Epithelial cell of prostate (primary cell): ENCODE measurements around the gene IL6R.
A peak's percentile ranks its signal among the peaks of the same experiment; 100 is the strongest.

Source experiments
- DNase-seq: peaks from one replicate; pipeline ENCODE4 v3.0.0-alpha.2; 2011; ENCODE audit warnings: low read depth, low spot score
- H3K27ac ChIP-seq: fragments of 450-650 bp; 2 replicates; pipeline ENCODE4 v1.5.1; 2017; ENCODE audit warnings: mild to moderate bottlenecking

Gene IL6R

GRCh38 chr1:154422521-154422920, 17.4 kb downstream of the IL6R start:
- peak overlapping the region; percentile 94 for H3K27ac ChIP-seq
- no peak for DNase-seq

GRCh38 chr1:154423304-154423987, 18.3 kb downstream of the IL6R start:
- peak overlapping the region; percentile 94 for H3K27ac ChIP-seq

GRCh38 chr1:154423988-154424326, 18.8 kb downstream of the IL6R start:
- DNase-seq = no peak
- peak overlapping the region; percentile 94 for H3K27ac ChIP-seq

More at GRCh38 chr1:154423304-154423987, 18.3 kb downstream of the IL6R start:
- DNase-seq = no peak

DNA sequence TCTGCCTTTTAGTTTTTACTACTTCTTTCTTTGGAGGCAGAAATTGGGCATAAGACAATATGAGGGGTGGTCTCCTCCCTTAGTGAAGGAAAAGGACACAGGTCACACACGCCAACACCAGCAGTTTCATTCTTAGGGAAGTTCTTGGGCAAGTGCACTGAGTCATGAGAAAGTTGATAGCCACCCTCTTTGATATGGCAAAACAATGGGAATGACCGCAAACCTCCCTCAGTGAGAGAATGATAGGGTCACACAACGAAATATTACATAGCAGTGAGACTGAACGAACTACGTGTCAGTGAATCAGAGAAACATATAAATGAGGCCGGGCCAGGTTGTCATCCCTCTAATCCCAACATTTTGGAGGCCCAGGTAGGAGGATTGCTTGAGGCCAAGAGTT, 20.0 kb downstream of the IL6R start:
- no peak for DNase-seq
- no peak overlapping the region for H3K27ac ChIP-seq

GRCh38 chr1:154427173-154428139, 22.3 kb downstream of the IL6R start:
- DNase-seq = no peak
- H3K27ac ChIP-seq = peak overlapping the region; percentile 31

- DNase-seq = no peak
- peak overlapping the region; percentile 97 for H3K27ac ChIP-seq
These were observed 24.0 kb downstream of the IL6R start for GRCh38 chr1:154429118-154429517.

DNA sequence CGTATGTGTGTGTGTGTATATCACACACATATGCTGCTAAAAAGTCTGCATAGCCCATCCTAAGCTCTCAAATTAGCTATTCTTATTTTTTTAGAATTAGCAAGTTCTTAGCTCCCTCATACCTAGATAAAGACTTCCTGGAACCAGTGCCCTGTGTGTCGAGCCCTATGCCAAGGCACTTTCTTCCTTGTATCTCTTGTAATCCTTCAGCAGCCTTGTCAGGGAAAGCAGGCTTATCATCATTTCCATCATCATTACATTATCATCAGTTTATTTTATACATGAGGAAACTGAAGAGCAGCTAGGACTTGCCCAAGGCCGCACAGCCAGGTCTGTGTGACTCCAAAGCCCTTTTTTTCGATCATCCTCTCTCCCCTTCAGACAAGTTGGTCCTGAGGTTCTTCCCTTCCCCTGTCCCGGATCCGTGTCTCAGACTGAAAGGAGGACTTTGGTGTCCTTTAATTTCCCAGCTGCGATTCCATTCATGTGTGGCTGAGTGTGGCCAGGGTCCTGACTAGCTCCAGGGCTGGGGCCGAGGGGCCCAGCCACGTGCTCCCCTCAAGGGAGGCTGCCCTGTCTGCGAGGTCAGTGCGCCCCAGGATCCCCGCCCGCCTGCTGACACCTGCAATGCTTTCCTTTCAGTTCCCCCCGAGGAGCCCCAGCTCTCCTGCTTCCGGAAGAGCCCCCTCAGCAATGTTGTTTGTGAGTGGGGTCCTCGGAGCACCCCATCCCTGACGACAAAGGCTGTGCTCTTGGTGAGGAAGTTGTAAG, 24.9 kb downstream of the IL6R start:
- no peak for DNase-seq
- H3K27ac ChIP-seq = peak overlapping the region; percentile 97

DNA sequence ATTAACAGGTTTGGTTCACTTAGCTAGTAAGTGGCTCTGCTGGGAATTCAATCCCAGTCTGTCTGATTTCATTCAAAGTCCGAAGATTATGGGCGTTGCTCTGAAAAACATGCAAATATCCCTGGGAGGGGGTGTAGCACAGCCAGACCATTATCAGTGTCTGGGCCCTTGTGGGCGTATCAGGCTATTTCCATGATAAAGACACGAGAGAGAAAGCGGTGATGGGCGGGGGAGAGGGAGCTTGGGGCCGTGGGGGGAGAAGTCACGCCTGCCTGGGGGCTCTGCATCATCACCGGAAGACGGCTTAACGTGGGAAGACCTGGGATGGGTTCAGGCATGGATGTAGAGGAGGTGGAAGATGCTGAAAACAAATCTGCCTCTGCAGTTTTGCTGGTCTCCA, 25.8 kb downstream of the IL6R start:
- DNase-seq = no peak
- H3K27ac ChIP-seq = peak overlapping the region; percentile 97

DNA sequence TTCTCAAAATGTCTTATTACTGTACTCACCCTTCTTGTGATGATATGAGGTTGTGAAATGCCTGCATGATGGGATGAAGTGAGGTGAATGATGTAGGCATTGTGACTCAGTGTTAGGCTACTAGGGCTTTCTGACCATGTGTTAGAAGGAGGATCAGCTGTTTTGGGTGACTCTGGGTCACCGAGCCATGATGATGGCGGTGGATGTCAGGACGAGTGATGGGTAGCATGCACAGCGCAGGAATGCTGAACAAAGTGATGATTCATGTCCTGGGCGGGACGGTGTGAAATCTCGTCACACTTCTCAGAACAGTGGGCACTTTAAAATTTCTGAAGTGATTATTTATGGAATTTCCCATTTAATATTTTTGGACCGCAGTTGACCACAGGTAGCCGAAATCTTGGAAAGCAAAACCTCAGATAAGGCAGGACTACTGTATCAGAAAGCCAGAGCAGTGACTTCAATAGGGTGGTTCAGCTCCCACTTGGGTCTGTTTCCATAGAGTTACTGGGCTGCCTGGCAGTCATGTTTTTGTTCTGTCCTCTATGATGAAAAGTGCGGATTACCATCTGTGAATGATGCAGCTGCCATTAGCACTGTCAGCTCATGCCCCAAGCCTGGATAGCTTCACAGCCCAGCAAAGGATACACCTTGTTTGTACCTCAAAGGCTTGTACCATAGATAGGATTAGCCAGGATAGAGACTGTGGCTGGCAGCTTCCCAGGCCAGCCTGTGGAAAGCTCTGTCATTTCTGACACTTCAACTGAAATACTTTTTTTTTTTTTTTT, 26.6 kb downstream of the IL6R start:
- peak; percentile 88 for DNase-seq
- H3K27ac ChIP-seq = peak overlapping the region; percentile 97

DNA sequence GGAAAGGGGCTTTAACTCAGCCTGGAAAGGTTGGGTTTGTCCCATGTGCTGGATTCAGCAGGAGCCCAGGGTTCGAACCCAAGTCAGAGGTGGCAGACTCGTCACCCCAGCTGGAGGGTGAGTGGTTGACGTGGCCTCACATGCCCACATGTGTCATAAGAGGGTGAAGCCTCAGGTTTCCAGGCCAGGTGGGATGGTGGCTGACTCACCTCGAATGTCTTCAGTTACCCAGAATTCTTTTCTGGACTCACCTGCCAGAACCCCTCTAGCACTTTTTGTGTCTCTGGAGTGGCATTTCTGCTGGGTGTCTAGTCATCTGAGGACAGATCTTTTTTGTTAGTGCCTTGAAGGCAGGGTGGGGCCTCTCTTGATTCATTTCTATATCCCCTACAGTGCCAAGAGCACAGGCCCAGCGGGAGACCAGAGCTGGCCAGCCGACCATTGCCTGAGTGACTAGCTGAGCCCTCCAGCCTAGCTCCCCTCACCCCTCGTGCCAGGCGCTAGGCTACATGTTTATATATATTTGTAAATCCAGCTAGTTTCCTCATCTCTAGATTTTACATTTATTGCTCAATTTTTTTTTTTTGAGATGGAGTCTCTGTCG, 28.1 kb downstream of the IL6R start:
- peak overlapping the region; percentile 97 for H3K27ac ChIP-seq
- peak; percentile 85 for DNase-seq

GRCh38 chr1:154434346-154435085, 29.4 kb downstream of the IL6R start:
- DNase-seq = no peak
- H3K27ac ChIP-seq = peak overlapping the region; percentile 97

GRCh38 chr1:154435599-154436200, 30.6 kb downstream of the IL6R start:
- no peak overlapping the region for H3K27ac ChIP-seq
- DNase-seq = no peak

DNA sequence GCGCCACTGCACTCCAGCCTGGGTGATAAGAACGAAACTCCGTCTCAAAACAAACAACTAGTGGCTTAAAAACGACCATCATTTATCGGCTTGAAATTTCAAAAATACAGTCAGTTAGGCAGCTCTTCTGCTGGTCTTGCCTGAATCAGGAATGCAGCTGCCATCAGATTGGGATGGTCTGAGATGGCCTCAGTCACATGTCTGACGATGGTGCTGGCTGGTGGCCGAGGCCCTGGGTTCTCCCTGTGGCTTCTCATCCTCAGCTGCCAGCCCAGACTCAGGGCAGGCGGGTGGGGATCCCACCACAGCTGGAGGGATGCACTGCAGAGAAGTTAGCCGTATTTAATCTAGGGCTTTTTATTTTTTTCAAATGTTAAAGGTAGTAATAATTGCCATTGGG, 31.3 kb downstream of the IL6R start:
- H3K27ac ChIP-seq = no peak overlapping the region
- no peak for DNase-seq

DNA sequence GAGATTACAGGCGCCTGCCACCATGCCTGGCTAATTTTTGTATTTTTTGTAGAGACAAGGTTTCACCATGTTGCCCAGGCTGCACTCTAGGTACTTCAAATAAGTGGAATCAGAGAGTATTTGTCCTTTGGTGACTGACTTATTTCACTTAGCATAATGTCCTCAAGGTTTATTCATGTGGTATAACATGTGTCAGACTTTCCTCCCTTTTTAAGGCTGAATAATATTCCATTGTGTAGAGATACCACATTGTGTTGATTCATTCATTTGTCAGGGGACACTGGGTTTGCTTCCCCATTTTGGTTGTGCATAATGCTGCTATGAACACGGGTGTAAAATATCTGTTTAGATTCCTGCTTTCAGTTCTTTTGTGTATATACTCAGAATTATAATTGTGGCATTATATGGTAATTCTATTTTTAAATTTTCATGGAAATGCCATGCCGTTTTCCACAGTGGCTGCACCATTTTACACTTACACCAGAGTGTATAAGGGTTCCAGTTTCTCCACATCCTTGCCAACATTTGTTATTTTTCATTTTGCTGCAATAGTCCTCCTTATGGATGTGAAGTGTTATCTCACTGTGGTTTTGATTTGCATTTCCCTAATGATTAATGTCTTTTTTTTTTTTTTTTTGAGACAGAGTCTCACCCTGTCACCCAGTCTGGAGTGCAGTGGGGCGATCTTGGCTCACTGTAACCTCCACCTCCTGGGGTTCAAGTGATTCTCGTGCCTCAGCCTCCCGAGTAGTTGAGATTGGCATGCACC, 35.1 kb downstream of the IL6R start:
- H3K27ac ChIP-seq = no peak overlapping the region

GRCh38 chr1:154441241-154441888, 36.2 kb downstream of the IL6R start:
- H3K27ac ChIP-seq = no peak overlapping the region
- DNase-seq = no peak

More for the DNA sequence above, 35.1 kb downstream of the IL6R start:
- DNase-seq = no peak

DNA sequence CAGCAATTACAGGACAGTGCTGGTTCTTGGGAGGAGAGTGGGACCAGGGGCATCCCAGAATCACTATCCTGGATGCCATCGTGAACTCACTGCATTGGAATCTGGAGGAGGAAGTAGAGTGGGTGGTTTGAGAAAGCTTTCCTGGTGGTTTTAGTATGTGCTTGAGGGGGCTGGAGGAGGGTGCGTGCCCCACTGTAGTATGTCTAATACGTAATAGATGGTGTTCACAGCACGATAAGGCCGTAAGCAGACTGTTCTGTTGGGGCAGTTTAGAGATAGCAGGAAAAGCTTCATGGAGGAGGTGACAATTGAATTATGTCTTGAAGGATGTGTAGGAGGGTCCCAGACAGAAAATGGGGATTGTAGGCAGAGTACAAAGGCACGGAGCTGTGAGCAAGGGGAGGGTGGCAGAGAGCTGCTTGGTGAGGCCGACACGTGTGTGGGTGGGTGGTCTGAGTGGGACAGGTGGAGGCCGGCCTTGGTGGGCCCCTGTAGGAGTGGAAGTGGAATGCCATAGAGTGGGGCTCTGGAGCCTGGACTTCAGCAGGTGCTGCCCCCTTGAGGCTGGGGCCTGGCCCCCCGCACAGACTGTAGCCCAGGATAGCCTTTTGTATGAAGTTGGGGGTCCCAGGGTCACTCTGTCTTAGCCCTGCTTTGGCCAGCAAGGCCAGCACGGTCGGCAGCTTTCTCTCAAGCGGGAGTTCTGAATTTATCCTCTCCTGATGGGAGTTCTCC, 37.0 kb downstream of the IL6R start:
- DNase-seq = no peak
- no peak overlapping the region for H3K27ac ChIP-seq
